Measurements from ENCODE around the gene CLSTN3. TPM values are rescaled to one million over a fixed set of nuclear protein-coding genes. Genes with fewer than 3 reads are reported as not detected.
A peak's percentile ranks its signal among the peaks of the same experiment; 100 is the strongest.

The CLSTN3 gene
- total RNA-seq, 1 donor from 2014 or later = 132 TPM

- Histone ChIP-seq H3K4me1 (peaks cover 3 to 9% of the 10 kb centered on the region in 2 donors), H3K27me3 (no peaks in the 10 kb centered on the region), H3K9me3 (no peaks in the 10 kb centered on the region), H3K4me3 (no peak overlapping the region), H3K36me3 (peaks cover 0 to 14% of the 10 kb centered on the region in 2 donors), H3K27ac (no peak overlapping the region)
- TF ChIP-seq CTCF (IDR thresholded peaks at IDR 0.05) = no peak
- DNase-seq (ENCODE audit: low spot score in 2 of 2) = no peak
- intact Hi-C loops (cut with DNase I) = loop anchor here (2.0 kb wide), 1 partner anchor 167 kb away; the partner anchor contains the start of gene C12orf57
These were observed 18.1 kb upstream of the CLSTN3 start for GRCh38 chr12:7112041-7112440.

DNA sequence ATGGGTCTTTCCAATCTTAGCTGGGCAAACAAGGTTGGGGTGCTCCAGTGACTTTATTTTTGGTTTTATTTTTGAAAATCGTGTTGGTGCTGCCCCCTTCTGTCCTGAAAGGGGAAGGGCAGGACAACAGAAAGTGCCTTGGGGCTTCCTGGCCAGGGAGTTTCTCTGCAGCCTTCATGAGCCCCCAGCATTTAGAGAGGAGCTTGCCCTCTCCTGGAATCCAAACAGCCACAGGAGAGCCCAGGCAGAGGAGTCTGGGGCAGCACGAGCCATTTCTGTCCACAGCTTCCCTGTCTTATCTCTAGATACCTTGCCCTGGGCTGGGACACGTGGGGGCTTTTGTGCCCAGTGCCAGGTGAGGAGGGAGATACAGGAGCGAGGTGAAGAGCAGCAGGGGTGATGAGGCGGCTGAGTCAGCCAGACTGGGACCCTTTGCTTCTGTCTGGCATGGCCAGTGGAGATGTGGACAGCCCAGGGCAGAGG, 16.7 kb upstream of the CLSTN3 start:
- H3K27me3 ChIP-seq = no peaks in the 10 kb centered on the region
- peak; percentile 65 to 86 (median 80) for TF ChIP-seq CTCF (IDR thresholded peaks at IDR 0.05)
- no peak overlapping the region for H3K4me3 ChIP-seq
- peaks cover 0 to 14% of the 10 kb centered on the region in 2 donors for H3K36me3 ChIP-seq
- no peak for DNase-seq (ENCODE audit: low spot score in 2 of 2)
- H3K9me3 ChIP-seq = no peaks in the 10 kb centered on the region
- no peak overlapping the region for H3K27ac ChIP-seq
- peaks cover 3 to 6% of the 10 kb centered on the region in 2 donors for H3K4me1 ChIP-seq
- intact Hi-C loops (cut with DNase I) = loop anchor here (1.0 to 2.0 kb wide), 2 partner anchors 53 to 169 kb away; partner anchors contain the start of genes C12orf57 and C1S

DNA sequence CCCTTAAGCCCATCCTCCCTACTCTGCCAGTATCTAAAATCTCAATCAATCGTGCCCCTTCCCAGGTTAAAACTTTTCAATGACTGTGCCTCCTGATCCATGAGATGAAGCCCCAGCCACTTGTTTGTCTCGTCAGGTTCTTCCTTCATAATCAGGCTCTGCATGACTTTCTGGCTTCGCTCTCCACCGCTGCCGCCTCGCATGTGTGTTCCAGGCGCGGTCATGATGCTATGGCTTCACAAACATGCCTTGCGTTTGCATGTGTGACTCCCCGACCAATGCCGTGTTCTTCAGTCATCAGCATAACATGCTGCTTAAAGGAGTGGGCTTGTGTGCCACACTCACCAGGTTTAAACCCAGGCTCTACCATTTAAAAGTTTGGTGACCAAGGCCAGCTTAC, 16.2 kb upstream of the CLSTN3 start:
- peaks cover 3 to 6% of the 10 kb centered on the region in 2 donors for H3K4me1 ChIP-seq
- no peak for TF ChIP-seq CTCF (IDR thresholded peaks at IDR 0.05)
- intact Hi-C loops (cut with DNase I) = no loop called here
- no peak overlapping the region for H3K4me3 ChIP-seq
- no peaks in the 10 kb centered on the region for H3K9me3 ChIP-seq
- peaks cover 0 to 14% of the 10 kb centered on the region in 2 donors for H3K36me3 ChIP-seq
- DNase-seq (ENCODE audit: low spot score in 2 of 2) = no peak
- no peak overlapping the region for H3K27ac ChIP-seq
- H3K27me3 ChIP-seq = no peaks in the 10 kb centered on the region

- H3K36me3 ChIP-seq = peaks cover 0 to 14% of the 10 kb centered on the region in 2 donors
- TF ChIP-seq CTCF (IDR thresholded peaks at IDR 0.05) = no peak
- no peaks in the 10 kb centered on the region for H3K27me3 ChIP-seq
- no peak overlapping the region for H3K4me3 ChIP-seq
- no peaks in the 10 kb centered on the region for H3K4me1 ChIP-seq
- no peak overlapping the region for H3K27ac ChIP-seq
- H3K9me3 ChIP-seq = no peaks in the 10 kb centered on the region
- DNase-seq (ENCODE audit: low spot score in 2 of 2) = no peak
- intact Hi-C loops (cut with DNase I) = no loop called here
These were observed 15.3 kb upstream of the CLSTN3 start for GRCh38 chr12:7114851-7115250.

GRCh38 chr12:7116196-7116595, 14.0 kb upstream of the CLSTN3 start:
- intact Hi-C loops (cut with DNase I) = no loop called here
- peak in 1 of 2 donors; percentile 5 for DNase-seq (ENCODE audit: low spot score in 2 of 2)
- Histone ChIP-seq H3K9me3 (no peaks in the 10 kb centered on the region), H3K27me3 (no peaks in the 10 kb centered on the region), H3K4me3 (no peak overlapping the region), H3K4me1 (no peaks in the 10 kb centered on the region), H3K36me3 (peaks cover 0 to 14% of the 10 kb centered on the region in 2 donors), H3K27ac (no peak overlapping the region)
- no peak for TF ChIP-seq CTCF (IDR thresholded peaks at IDR 0.05)

DNA sequence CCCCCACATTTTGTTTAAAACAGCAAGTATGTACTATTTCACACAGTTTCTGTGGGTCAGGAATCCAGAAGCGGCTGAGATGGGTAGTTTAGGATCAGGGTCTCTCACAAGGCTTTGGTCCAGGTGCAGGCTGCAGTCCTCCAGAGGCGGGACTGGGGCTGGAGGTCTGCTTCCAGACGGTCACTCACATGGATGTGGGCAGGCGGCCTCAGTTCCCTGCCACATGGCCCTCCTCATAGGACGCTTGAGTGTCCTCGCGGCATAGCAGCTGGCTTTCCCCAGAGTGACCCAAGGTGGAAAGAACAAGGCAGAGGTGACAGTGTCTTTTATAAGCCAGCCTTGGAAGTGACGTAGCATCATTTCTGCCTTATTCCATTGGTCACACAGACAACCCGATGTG, 13.3 kb upstream of the CLSTN3 start:
- Histone ChIP-seq H3K27ac (no peak overlapping the region), H3K36me3 (peaks cover 0 to 14% of the 10 kb centered on the region in 2 donors), H3K4me3 (no peak overlapping the region), H3K4me1 (no peaks in the 10 kb centered on the region), H3K9me3 (no peaks in the 10 kb centered on the region), H3K27me3 (no peaks in the 10 kb centered on the region)
- DNase-seq (ENCODE audit: low spot score in 2 of 2) = peak in 1 of 2 donors; percentile 46
- intact Hi-C loops (cut with DNase I) = no loop called here
- no peak for TF ChIP-seq CTCF (IDR thresholded peaks at IDR 0.05)

All from ascending aorta (tissue), 2 donors.